ENCODE measurements around the gene MARK4.
"Not testable (repeated sequence)": the region's sequence is repeated elsewhere in the genome, so short reads cannot be mapped to it uniquely, and the experiment has no call there.

The MARK4 gene

GRCh38 chr19:45307361-45307760 is 56.3 kb downstream of the MARK4 start:
- no peak for DNase-seq

GRCh38 chr19:45309322-45309721 is 58.3 kb downstream of the MARK4 start:
- not testable (repeated sequence) for DNase-seq

DNA sequence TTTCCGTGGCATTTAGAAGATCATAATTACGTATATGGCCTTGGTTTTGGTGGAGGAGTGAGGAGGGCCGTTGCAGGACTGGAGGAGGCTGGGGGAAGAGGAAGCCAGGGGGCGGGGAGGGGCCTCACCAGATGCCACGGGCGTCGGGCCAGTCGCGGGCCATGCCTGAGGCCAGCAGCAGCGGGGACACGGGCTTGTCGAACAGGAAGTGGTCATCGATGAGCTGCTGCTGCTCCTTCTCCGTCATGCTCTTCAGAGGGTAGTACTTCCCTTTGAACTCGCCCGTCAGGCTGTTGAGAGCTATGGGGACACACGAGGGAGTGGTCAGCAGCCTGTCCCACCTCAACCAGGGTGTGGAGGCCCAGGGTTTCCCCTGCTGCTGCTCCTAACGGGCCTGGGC is 60.5 kb downstream of the MARK4 start:
- no peak for DNase-seq

DNA sequence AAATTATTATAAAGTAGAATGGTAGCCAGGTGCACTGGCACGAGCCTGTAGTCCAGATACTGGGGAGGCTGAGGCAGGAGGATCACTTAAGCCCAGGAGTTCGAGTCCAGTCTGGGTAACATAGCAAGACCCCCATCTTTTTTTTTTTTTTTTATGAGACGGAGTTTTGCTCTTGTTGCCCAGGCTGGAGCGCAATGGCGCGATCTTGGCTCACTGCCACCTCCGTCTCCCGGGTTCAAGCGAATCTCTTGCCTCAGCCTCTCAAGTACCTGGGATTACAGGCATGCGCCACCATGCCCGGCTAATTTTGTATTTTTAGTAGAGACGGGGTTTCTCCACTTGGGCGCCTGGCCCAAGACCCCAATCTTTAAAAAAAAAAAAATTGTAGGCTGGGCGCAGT is 61.2 kb downstream of the MARK4 start:
- DNase-seq, result not testable (repeated sequence)

DNA sequence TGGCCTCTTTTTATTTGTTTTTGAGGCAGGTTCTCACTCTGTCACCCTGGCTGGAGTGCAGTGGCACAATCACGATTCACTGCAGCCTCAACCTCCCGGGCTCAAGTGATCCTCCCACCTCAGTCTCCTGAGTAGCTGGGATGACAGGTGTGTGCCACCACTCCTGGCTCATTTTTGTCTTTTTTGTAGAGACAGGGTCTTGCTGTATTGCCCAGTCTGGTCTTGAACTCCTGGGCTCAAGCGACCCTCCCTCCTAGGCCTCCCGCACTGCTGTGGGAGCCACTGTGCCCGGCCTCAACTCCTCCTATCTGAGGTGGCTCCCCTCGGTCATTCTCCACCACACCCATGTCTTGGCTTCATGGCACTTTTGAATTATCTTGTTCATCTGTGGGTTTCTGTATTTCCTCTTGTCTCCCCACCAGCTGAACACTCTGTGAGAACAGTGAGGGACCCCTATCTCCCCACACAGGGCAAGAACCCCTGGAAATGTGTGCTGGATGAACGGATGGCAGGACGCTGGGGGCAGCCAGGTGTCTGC is 63.7 kb downstream of the MARK4 start:
- no peak for DNase-seq

DNA sequence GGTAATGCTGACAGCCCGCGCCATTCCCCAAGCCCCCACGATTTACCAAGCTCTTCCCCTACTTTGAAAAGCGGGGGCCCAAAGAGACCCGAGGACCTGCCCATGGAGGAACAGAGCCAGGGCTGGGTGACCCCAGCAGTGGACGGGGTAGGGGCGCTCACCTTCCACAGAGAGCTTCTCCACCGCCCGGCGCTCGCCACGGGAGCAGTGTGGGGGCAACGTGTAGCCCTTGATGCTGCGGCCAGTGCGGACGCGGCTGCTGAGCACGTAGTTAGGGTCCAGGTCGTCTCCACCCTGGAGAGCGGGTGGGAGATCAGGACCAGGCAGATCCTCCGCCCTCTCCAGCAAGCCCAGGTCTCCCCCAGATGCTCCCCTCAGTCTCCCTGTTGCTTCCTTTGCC is 64.2 kb downstream of the MARK4 start:
- no peak for DNase-seq

GRCh38 chr19:45320997-45321775 is 70.1 kb downstream of the MARK4 start:
- DNase-seq, result no peak

DNA sequence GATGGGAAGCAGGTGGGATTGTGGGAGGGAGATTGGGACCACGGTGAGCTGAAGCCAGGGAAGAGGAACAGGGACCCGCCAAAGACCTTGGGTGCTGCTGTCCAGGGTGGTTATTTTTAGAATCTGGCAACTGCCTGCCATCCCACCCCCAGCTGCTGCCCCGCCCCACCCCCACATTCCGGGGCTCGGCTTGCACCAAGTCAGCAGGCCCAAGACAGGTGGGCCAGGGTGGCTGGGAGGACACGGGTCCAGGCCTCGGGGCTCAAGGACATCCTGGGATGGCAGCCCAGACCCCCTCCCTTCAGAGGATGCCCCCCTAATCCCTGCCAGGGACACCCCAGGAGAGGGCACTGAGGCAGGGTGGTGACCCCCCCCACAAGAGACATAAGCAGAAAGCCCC is 70.8 kb downstream of the MARK4 start:
- DNase-seq, result no peak

GRCh38 chr19:45322311-45322710 is 71.2 kb downstream of the MARK4 start:
- DNase-seq, result no peak

GRCh38 chr19:45322744-45323281 is 71.7 kb downstream of the MARK4 start, which contains the start of gene CKM:
Gene CKM, minus strand, starts transcription at chr19:45322875. Its CDS starts 3,162 bp downstream, at chr19:45319713.
- no peak for DNase-seq

GRCh38 chr19:45323671-45324081 is 72.6 kb downstream of the MARK4 start:
- no peak for DNase-seq

GRCh38 chr19:45324349-45324907 is 73.4 kb downstream of the MARK4 start:
- no peak for DNase-seq

- DNase-seq, result no peak
Observed at GRCh38 chr19:45327404-45328143, 76.5 kb downstream of the MARK4 start.

- DNase-seq, result no peak
Observed at GRCh38 chr19:45331411-45331810, 80.3 kb downstream of the MARK4 start.

- DNase-seq, result no peak
Observed at GRCh38 chr19:45333609-45334303, 82.7 kb downstream of the MARK4 start.

GRCh38 chr19:45334881-45335280 is 83.8 kb downstream of the MARK4 start:
- DNase-seq, result not testable (repeated sequence)

GRCh38 chr19:45336696-45337251 is 85.7 kb downstream of the MARK4 start:
- no peak for DNase-seq

DNA sequence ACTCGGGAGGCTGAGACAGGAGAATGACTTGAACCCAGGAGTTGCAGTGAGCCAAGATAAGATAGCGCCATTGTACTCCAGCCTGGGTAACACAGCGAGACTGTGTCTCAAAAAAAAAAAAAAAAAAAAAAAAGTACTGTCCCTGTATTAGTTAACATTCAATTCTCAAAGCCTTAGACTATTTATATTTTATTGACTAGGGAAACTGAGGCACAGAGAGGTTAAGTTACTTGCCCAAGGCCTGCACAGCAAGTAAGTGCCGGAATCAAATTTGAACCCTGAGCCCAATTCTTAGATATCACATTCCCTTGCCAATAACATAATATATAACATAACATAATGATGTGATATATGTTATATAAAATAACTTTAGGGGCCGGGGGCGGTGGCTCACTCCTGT is 88.6 kb downstream of the MARK4 start:
- no peak for DNase-seq

- DNase-seq, result peak; percentile 52
Observed at GRCh38 chr19:45340232-45340898, 89.3 kb downstream of the MARK4 start, which contains the start of gene KLC3. Gene KLC3, plus strand, starts transcription at chr19:45340750. Its CDS starts 4,792 bp downstream, at chr19:45345542.

DNA sequence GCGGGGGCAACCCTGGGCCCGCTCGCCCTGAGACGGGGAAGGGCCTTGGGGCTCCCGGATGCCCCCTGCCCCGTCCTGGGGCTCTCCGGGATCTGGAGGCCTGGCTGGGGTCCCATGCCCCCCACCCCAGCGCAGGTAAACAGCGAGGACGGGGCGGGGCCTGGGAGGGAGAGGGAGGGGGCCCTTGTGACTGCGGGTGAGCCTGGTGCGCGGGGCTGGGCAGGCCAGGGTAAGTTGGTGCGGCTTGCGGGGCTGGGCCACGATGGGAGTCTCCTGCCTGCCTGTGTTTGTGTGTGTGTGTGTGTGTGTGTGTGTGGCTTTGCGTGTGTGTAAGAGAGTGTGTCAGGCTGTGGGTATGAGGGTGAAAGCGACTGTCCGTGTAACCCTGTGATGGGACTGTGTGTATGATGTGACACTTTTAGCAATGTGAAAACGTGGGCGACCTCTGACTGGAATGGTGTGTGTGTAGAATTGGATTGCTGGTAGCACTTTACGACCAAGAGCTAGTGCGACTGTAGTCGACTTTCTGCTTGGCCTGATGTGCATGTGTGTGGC is 89.9 kb downstream of the MARK4 start:
- DNase-seq, result no peak

DNA sequence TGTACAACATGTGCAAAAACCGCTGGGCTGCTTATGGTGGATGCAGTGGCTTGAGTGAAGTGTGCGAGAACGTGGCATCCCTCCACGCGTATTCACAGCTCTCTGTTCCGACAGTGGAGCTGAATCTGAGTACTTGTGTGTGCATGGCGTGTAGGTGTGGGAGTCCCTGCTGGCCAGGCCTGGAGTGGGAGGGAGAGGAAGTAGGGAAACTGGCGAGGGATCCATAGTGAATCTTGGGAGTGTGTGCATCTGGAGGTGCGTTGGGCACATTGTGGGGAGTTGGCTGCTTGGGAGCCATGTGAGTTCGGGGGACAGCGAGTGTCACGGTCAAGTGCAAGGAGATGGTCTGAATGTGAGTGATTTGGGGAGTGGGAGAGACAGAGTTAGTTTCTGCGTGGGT is 91.8 kb downstream of the MARK4 start:
- no peak for DNase-seq
